Activated T-helper 1 cell treated with anti-CD3 and anti-CD28 coated beads, Interleukin-12 subunit alpha, Interleukin-12 subunit beta, Interleukin-2, Interleukin-4 antibody, amounts not matched to agents 30 ng/mL and 10 ng/mL and 1 ng/mL, durations not matched to agents 14 hours and 24 hours and 36 hours (primary cell): Measurements from ENCODE around the gene AGXT. TPM values are rescaled to one million over a fixed set of nuclear protein-coding genes. Genes with fewer than 3 reads are reported as not detected.
"Not testable (repeated sequence)": the region's sequence is repeated elsewhere in the genome, so short reads cannot be mapped to it uniquely, and the experiment has no call there.

Experiments used
- DNase-seq: peaks from one replicate; pipeline ENCODE4 v3.0.0; 2021; ENCODE audit warnings: low spot score
- H3K27ac Mint-ChIP-seq: one replicate; pipeline ENCODE4 v1.8.0; 2021; ENCODE audit warnings: mild to moderate bottlenecking, mixed read lengths
- H3K27me3 Mint-ChIP-seq: one replicate; pipeline ENCODE4 v1.8.0; 2022; ENCODE audit warnings: mild to moderate bottlenecking, moderate library complexity, mixed read lengths; ENCODE audit not compliant: insufficient read depth
- H3K36me3 Mint-ChIP-seq: one replicate; pipeline ENCODE4 v1.8.0; 2021; ENCODE audit warnings: low read depth, mixed read lengths
- H3K4me1 Mint-ChIP-seq: one replicate; pipeline ENCODE4 v1.8.0; 2021; ENCODE audit warnings: low read depth, mixed read lengths
- H3K4me3 Mint-ChIP-seq: one replicate; pipeline ENCODE4 v1.8.0; 2021; ENCODE audit warnings: mild to moderate bottlenecking, moderate library complexity, mixed read lengths
- H3K9me3 Mint-ChIP-seq: one replicate; pipeline ENCODE4 v1.8.0; 2021; ENCODE audit warnings: mixed read lengths
- intact Hi-C: fragments of 100-400 bp; cut with micrococcal nuclease; formaldehyde crosslinking; loops from one replicate; pipeline ENCODE4 v1.15.1; 2024
- total RNA-seq: library from RNA; stranded (reverse); gene quantifications from 2 replicates; pipeline ENCODE4 v1.2.3, GENCODE V29; 2022

AGXT gene
- total RNA-seq, 1 donor from 2014 or later, result not detected

DNA sequence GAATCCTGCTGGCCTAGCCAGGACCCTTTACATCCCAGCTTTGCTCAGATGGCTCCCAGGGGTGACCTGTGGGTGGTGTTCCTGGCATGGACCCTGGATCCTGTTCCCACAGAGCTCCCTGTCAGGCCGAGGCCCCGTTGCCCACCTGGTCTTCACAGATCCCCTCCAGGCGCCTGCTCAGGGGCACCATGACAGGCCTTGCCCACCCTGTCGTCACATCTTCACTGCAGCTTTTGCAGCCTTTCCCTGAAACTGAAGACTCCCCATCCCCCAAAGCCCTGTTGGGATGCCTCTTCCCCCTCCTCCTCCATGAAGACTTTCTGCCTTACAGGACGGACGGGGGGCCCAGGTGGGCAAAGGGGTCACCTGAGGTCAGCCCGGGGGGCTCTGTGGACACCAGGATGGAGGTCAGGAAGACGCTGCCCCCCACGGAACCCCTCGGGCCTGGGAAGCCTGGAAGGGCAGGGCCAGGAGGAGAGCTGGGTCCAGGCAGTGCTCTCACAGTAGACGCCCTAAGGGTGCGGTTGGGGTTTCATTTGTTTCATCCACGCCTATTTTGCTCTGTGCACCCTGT lies 35.6 kb upstream of the AGXT start:
- Mint-ChIP-seq H3K9me3 (no peaks in the 10 kb centered on the region), H3K27me3 (peaks cover 27% of the 10 kb centered on the region), H3K27ac (no peak overlapping the region), H3K4me3 (no peak overlapping the region), H3K36me3 (no peaks in the 10 kb centered on the region), H3K4me1 (no peaks in the 10 kb centered on the region)
- DNase-seq, result no peak
- intact Hi-C loops, result loop anchor here (1.0 to 5.0 kb wide), 9 partner anchors 165 to 1048 kb away; partner anchors contain the start of genes CAPN10, COPS9, GPC1 and HDLBP

DNA sequence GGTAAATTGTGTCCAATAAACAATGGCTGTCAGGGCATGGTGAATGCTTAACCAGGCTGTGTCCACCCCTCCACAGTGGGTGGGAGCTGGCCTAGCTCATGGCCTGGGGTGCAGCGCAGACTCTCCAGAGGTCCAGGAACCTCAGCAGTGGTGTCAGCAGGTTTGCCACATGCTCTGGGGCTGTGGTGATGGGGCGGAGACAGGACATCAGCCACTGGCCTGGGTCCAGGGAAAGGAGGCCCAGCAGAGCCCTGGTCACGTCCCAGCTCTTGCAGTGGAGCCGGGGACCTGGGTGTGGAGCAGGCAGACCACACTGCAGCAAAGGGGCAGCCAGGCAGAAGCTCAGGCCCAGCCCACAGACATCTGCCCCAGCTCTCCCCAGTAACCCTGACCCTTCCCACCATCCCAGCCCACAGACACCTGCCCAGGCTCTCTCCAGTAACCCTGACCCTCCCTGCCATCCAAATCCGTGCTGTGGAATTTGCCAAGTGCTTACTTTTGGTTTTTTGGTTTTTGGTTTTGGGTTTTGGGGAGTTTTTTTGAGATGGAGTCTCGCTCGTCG lies 34.8 kb upstream of the AGXT start:
- intact Hi-C loops, result loop anchor here (2.0 to 5.0 kb wide), 2 partner anchors 483 to 697 kb away; partner anchors contain the start of genes COPS9, HDLBP and SEPTIN2
- no peak for DNase-seq
- H3K9me3 Mint-ChIP-seq, result no peaks in the 10 kb centered on the region

DNA sequence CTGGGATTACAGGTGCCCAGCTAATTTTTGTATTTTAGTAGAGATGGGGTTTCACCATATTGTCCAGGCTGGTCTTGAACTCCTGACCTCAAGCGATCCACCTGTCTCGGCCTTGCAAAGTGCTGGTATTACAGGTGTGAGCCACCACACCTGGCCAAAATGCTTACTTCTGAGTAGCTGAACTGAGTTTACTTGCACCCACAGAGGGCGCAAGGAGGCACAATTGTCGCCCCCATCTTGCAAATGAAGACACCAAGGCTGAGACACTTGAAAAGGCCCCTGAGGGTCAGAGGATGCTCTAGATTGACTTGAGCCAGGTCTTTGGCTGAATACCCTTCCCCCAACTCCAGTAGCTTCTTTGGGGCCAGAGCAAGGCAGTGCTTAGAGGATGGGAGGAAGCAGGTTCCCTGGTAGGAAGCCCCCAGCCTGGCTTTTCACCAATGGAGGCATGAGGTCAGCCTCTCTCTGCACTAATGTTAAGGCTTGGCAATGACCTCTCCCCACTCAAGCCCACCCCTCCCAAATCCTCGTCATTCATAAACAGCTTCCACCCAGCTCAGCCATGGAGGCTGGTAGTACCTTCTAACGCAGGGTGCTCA lies 34.1 kb upstream of the AGXT start:
- H3K27me3 Mint-ChIP-seq, result peaks cover 23% of the 10 kb centered on the region
- H3K36me3 Mint-ChIP-seq, result no peaks in the 10 kb centered on the region
- DNase-seq, result no peak
- no peaks in the 10 kb centered on the region for H3K9me3 Mint-ChIP-seq
- H3K4me1 Mint-ChIP-seq, result no peaks in the 10 kb centered on the region
- no peak overlapping the region for H3K4me3 Mint-ChIP-seq
- H3K27ac Mint-ChIP-seq, result no peak overlapping the region
- intact Hi-C loops, result loop anchor here (5.0 kb wide), 1 partner anchor 483 kb away; the partner anchor contains the start of genes HDLBP and SEPTIN2

More for the DNA sequence above, 34.8 kb upstream of the AGXT start:
- Mint-ChIP-seq H3K27me3 (peaks cover 28% of the 10 kb centered on the region), H3K27ac (no peak overlapping the region), H3K4me3 (no peak overlapping the region), H3K4me1 (no peaks in the 10 kb centered on the region), H3K36me3 (no peaks in the 10 kb centered on the region)

DNA sequence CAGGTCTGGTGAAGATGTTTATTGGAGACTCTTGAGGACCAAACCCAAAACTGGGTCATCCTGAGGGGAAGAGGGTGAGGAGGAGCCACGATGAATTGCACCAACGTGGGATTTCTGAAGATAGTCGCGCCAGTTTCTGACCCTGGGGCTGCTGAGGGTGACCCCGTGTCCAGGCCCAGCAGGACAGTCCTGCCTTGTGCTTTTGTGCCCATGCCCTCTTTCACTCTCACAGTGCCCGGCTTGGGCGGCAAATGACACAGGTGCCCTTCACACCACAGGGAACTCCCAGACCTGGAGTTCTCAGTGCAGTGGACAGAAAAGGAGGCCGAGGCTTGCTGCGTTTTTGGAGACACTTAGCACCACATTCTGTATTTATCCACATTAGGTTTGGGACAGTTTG lies 33.1 kb upstream of the AGXT start:
- H3K27me3 Mint-ChIP-seq, result peaks cover 12% of the 10 kb centered on the region
- DNase-seq, result no peak
- H3K36me3 Mint-ChIP-seq, result no peaks in the 10 kb centered on the region
- H3K27ac Mint-ChIP-seq, result no peak overlapping the region
- H3K4me3 Mint-ChIP-seq, result no peak overlapping the region
- intact Hi-C loops, result no loop called here
- H3K4me1 Mint-ChIP-seq, result no peaks in the 10 kb centered on the region
- H3K9me3 Mint-ChIP-seq, result no peaks in the 10 kb centered on the region

DNA sequence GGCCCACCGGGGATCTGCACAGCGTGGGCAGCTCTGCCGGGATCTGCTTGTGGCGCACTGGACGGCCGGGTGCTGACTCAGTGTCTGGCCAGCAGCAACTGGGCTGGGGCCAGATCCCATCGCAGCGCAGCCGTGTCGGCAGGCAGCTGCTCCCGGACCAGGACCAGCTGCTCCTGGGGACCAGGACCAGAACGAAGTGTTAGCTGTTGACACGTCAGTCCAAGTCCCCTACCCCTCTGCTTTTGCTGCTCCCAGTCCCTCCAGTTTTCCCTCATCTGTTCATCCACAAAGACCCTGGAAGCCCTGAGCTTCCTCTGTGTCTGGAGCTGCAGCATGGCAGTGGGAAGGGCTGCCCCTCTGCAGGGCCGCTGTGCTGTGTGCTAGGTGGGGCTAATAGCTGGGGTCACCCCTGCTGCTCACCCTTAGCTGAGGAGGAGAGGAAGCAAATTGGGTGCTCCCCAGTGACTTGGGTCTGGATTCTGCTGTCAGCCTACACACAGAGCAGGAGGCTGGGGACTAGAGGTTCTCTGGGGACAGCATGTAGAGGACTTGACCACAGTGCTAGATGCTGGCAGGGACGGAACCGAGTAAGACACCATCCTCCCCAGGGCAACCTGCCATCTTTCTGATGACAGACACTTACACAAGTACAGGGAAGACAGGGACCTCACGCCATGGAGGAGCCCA lies 31.7 kb upstream of the AGXT start:
- no peaks in the 10 kb centered on the region for H3K9me3 Mint-ChIP-seq
- no peaks in the 10 kb centered on the region for H3K36me3 Mint-ChIP-seq
- no peak overlapping the region for H3K27ac Mint-ChIP-seq
- no peak overlapping the region for H3K4me3 Mint-ChIP-seq
- peaks cover 5% of the 10 kb centered on the region for H3K27me3 Mint-ChIP-seq
- intact Hi-C loops, result no loop called here
- DNase-seq, result no peak
- no peaks in the 10 kb centered on the region for H3K4me1 Mint-ChIP-seq

DNA sequence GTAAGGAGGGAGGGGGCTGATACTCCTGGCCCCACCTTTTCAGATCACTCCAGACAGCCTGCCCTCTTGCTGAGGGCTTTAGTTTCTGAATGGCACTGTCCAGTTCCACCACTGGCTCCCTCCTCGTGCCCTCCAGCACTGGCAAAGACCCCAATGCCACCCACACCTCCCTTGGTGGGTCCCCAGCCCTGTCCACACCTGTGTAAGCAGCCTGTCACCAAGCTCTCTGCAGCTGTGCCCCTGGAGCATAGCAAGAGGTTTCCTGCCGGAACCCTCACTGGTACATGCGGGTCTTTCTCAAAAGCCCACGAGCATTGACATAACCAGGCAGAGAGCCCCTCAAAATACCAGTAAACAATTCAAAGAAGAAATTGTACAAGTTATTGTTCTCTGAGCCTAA lies 31.0 kb upstream of the AGXT start:
- Mint-ChIP-seq H3K9me3 (no peaks in the 10 kb centered on the region), H3K4me1 (no peaks in the 10 kb centered on the region), H3K27me3 (peaks cover 5% of the 10 kb centered on the region), H3K36me3 (no peaks in the 10 kb centered on the region), H3K27ac (no peak overlapping the region), H3K4me3 (no peak overlapping the region)
- intact Hi-C loops, result no loop called here
- DNase-seq, result no peak

DNA sequence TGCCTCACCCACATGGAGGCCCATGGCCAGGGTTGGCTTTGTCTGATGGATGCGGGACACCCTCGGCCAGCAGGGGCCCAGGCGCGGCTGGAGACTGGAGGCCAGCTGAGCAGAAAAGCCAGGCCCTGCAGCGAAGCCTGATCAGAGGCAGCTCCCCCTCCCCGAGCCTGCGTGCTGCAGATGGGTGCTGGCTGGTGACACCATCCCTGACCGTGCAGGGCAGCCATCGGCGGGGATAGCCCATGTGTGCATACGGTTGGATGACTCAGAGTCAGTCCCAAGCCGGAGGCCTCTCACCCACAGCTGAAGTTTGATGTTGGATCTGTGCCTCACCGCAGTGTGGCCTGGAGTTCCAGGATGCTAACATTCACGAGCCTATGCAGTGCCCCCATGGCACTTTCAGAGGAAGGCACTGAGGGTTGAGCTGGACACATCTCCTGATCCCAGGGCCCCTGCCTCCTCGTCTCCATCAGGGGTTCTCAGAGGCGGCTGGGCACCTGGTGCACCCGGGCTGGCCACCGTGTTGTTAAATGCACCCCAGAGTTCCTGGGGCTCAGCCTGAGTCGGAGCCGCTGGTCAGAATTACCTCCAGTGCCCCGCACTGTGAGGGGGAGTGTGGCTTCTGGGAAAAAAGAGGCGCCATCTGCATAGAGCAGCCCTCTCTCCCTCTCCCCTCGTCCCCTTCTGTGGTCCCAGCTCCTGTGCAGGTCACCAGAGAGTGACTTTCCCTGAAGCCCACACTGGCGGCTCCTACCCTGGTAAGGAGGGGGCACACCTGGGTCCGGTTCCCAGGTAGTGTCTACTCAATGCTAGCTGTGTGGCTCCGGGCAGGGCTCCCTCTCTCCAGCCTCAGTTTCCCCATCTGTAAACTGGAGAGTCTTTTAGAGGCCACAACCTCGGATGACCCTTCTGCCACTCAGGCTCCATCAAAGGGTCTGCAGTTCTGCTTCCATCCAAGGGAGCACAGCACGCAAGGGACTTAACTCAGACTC lies 29.2 kb upstream of the AGXT start:
- Mint-ChIP-seq H3K9me3 (peaks cover 6% of the 10 kb centered on the region), H3K27me3 (peaks cover 8% of the 10 kb centered on the region), H3K27ac (no peak overlapping the region), H3K36me3 (no peaks in the 10 kb centered on the region), H3K4me3 (no peak overlapping the region), H3K4me1 (no peaks in the 10 kb centered on the region)
- no peak for DNase-seq
- intact Hi-C loops, result loop anchor here (1.0 kb wide), 1 partner anchor 325 kb away; no protein-coding TSS in a partner anchor

DNA sequence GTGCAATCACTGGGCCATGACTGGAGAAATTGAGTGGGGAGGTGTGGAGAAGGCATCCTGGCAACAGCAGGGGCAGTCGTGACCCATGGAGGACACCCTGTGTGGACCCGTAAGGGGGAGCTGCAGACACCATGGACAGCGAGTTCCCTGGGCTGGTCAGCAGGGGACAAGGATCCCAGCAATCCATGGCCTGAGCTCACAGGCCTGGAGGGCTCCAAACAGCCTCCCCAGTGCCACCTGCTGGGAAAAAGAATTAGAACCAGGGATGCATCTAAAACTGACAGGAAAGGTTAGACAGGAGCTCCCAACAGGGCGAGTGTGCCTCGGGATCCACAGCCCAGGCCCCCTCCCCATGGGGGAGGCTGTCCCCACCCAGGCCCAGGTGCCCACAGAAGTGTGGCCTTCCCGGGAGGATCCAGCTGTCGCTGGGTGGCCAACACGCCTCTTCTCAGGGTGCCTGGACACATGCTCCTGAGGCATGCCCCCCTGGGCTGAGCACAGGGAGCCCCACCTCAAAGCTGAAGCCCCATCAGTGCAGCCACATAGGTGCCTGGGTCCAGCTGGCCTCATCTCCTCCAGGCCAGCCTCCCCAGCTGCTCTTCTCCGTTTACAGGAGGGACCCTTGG lies 28.1 kb upstream of the AGXT start:
- Mint-ChIP-seq H3K9me3 (peaks cover 14% of the 10 kb centered on the region), H3K4me3 (no peak overlapping the region), H3K27me3 (peaks cover 8% of the 10 kb centered on the region), H3K36me3 (no peaks in the 10 kb centered on the region), H3K4me1 (no peaks in the 10 kb centered on the region), H3K27ac (no peak overlapping the region)
- no peak for DNase-seq
- intact Hi-C loops, result loop anchor here (1.0 kb wide), 1 partner anchor 326 kb away; no protein-coding TSS in a partner anchor

DNA sequence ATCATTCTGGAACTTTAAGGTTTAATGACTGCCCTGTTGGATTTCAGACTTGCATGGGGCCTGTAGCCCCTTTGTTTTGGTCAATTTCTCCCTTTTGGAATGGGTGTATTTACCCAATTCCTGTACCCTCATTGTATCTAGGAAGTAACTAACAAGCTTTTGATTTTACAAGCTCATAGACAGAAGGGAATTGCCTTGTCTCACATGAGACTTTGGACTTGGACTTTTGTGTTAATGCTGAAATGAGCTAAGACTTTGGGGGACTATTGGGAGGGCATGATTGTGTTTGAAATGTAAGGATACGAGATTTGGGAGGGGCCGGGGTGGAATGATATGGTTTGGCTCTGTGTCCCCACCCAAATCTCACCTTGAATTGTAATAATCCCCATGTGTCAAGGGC lies 22.3 kb upstream of the AGXT start:
- H3K27ac Mint-ChIP-seq, H3K36me3 Mint-ChIP-seq, intact Hi-C loops, H3K4me3 Mint-ChIP-seq, H3K27me3 Mint-ChIP-seq, DNase-seq, H3K4me1 Mint-ChIP-seq: not testable (repeated sequence)
- peaks cover 25% of the 10 kb centered on the region for H3K9me3 Mint-ChIP-seq

DNA sequence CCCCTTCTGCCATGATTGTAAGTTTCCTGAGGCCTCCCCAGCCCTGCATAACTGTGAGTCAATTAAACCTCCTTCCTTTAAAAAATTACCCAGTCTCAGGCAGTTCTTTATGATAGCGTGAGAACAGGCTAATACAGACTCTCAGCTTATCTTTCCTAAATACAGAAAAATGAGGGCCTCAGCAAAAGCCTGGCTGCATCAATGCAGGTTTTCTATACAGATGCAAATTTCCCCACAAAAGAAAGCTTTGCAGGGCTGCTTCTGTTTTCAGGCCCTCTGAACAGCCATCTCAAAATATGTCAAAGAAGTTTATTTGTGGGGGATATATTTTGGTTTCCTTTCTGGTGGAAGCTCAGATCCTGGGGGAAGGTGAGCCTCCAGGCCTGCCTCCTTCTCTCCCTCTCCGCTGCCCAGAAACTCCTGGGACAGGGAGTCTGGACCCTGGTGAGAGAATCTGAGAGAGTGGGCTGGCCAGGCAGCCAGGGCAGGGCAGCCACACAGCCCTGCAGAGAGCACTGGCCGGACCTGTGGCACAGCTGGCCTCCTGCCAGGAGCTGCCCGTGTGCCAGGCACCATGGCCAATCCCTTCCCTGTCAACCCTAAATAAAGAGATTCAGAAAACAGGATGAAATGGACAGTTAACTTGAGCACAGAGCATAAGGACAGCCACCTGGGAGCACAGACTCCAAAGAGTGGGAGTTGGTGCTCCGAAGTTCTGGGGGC lies 21.6 kb upstream of the AGXT start:
- no peak overlapping the region for H3K27ac Mint-ChIP-seq
- H3K27me3 Mint-ChIP-seq, result peaks cover 3% of the 10 kb centered on the region
- H3K4me1 Mint-ChIP-seq, result no peaks in the 10 kb centered on the region
- intact Hi-C loops, result no loop called here
- H3K9me3 Mint-ChIP-seq, result peaks cover 25% of the 10 kb centered on the region
- no peaks in the 10 kb centered on the region for H3K36me3 Mint-ChIP-seq
- no peak overlapping the region for H3K4me3 Mint-ChIP-seq
- no peak for DNase-seq

DNA sequence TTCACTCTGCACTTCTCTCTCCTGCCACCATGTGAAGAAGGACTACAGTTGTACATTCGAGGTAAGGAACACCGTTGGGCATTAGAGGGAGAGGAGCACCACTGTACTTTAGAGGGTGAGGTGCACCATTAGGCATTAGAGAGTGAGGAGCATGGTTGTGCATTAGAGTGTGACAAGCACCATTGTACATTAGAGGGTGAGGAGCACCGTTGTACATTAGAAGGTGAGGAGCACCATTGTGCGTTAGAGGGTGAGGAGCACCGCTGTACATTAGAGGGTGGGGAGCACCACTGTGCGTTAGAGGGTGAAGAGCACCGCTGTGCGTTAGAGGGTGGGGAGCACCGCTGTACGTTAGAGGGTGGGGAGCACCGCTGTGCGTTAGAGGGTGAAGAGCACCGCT lies 20.8 kb upstream of the AGXT start:
- Mint-ChIP-seq H3K4me1 (no peaks in the 10 kb centered on the region), H3K27ac (no peak overlapping the region)

More for the DNA sequence above, 20.8 kb upstream of the AGXT start:
- DNase-seq, result no peak
- Mint-ChIP-seq H3K9me3 (peaks cover 25% of the 10 kb centered on the region), H3K4me3 (no peak overlapping the region), H3K27me3 (peaks cover 3% of the 10 kb centered on the region), H3K36me3 (no peaks in the 10 kb centered on the region)
- intact Hi-C loops, result no loop called here
